HCT116 (cell line): ENCODE measurements around the gene RFWD3. TPM values are rescaled to one million over a fixed set of nuclear protein-coding genes. Genes with fewer than 3 reads are reported as not detected.

ENCODE experiments used
- ATAC-seq: fragments of 200-7000 bp; cut with Tn5 transposase; 2 replicates; pipeline ENCODE4 v1.9.1; 2020; ENCODE audit warnings: mild to moderate bottlenecking, moderate library complexity
- BruUV-seq: library from RNA; stranded (reverse); fragments of 400-500 nt; replicated peaks from 2 replicates; lab custom pipeline; 2021; lab: Mats Ljungman, UMichigan
- CTCF ChIA-PET: fragments of 300-600 bp; sonication (Branson Sonifier 250); formaldehyde crosslinking; loops from one replicate; lab custom pipeline; 2021; ENCODE audit warnings: antibody characterized with exemption; lab: Charles Lee
- POLR2A ChIA-PET: fragments of 300-600, 350-600 bp; sonication (Branson Sonifier 250); formaldehyde crosslinking; loops from one replicate; lab custom pipeline; 2021; ENCODE audit warnings: antibody characterized with exemption; lab: Charles Lee
- RAD21 ChIA-PET, 2 experiments: fragments of 300-600 bp; sonication (Branson Sonifier 250); formaldehyde crosslinking; loops; one replicate each; lab custom pipeline; 2023; ENCODE audit warnings: low total read pairs in 2 of 2; ENCODE audit not compliant: uncharacterized antibody in 2 of 2, unreplicated experiment in 2 of 2, low non-redundant PET in 1 of 2; lab: Charles Lee
- DNase-seq: peaks from one replicate; pipeline ENCODE4 v3.0.0-alpha.2; 2010; ENCODE audit warnings: low read depth, low spot score
- H2AFZ ChIP-seq: fragments of 200-600 bp; shearing (Covaris generic), sonication (generic); 2 replicates; pipeline ENCODE4 v1.6.1; 2017; ENCODE audit warnings: low read depth, mixed run types, mixed read lengths, antibody characterized with exemption, low read length; ENCODE audit not compliant: poor library complexity, severe bottlenecking
- H3K27ac ChIP-seq: 2 replicates; pipeline ENCODE4 v1.5.1; 2012; ENCODE audit warnings: low read depth, low read length
- H3K27me3 ChIP-seq: fragments of 200-600 bp; sonication (generic); 2 replicates; pipeline ENCODE4 v1.6.1; 2016; ENCODE audit warnings: mixed run types, low read length, mixed read lengths; ENCODE audit not compliant: insufficient read depth
- H3K36me3 ChIP-seq, 2 experiments: fragments of 200-500 bp in 1 of 2; fragments of 200-600 bp in 1 of 2; sonication (Bioruptor generic) in 1 of 2; sonication (generic) in 1 of 2; 2 replicates each; pipeline versions ENCODE4 v1.5.1 to v1.6.1; 2014 to 2016; ENCODE audit warnings: low read length in 2 of 2, inconsistent platforms in 1 of 2, mixed read lengths in 1 of 2, mixed run types in 1 of 2; ENCODE audit not compliant: insufficient read depth in 2 of 2, control insufficient read depth in 1 of 2
- H3K4me1 ChIP-seq, 2 experiments: fragments of 200-600 bp in 1 of 2; sonication (generic) in 1 of 2; 2 replicates each; pipeline versions ENCODE4 v1.5.1 to v1.6.1; 2012 to 2017; ENCODE audit warnings: low read length in 2 of 2, inconsistent platforms in 1 of 2, mild to moderate bottlenecking in 1 of 2, mixed read lengths in 1 of 2, mixed run types in 1 of 2, moderate library complexity in 1 of 2; ENCODE audit not compliant: insufficient read depth in 2 of 2, control insufficient read depth in 1 of 2
- H3K4me2 ChIP-seq: fragments of 200-600 bp; sonication (generic); 2 replicates; pipeline ENCODE4 v1.6.1; 2017; ENCODE audit warnings: mixed run types, low read length, mixed read lengths
- H3K4me3 ChIP-seq, 2 experiments: fragments of 200-600 bp in 1 of 2; sonication (generic) in 1 of 2; replicated peaks in 1 of 2; 2 replicates each; pipeline ENCODE4 v1.5.1; 2011 to 2016; ENCODE audit warnings: low read length in 2 of 2, control low read depth in 1 of 2, low read depth in 1 of 2, mild to moderate bottlenecking in 1 of 2, mixed read lengths in 1 of 2, mixed run types in 1 of 2
- H3K79me2 ChIP-seq: fragments of 200-600 bp; sonication (generic); 2 replicates; pipeline ENCODE4 v1.6.1; 2017; ENCODE audit warnings: mild to moderate bottlenecking, mixed run types, low read length, moderate library complexity, mixed read lengths; ENCODE audit not compliant: insufficient read depth
- H3K9ac ChIP-seq: fragments of 200-600 bp; sonication (generic); 2 replicates; pipeline ENCODE4 v1.6.1; 2016; ENCODE audit warnings: low read length, mixed read lengths
- H3K9me2 ChIP-seq: fragments of 200-600 bp; sonication (generic), shearing (Covaris generic); 2 replicates; pipeline ENCODE4 v1.6.1; 2017; ENCODE audit warnings: mixed run types, mild to moderate bottlenecking, moderate library complexity; ENCODE audit not compliant: insufficient read depth
- H3K9me3 ChIP-seq, 2 experiments: fragments of 200-500 bp in 1 of 2; fragments of 200-600 bp in 1 of 2; sonication (Bioruptor generic) in 1 of 2; sonication (generic) in 1 of 2; 2 replicates each; pipeline ENCODE4 v1.6.1; 2014 to 2017; ENCODE audit warnings: low read length in 2 of 2, mixed read lengths in 2 of 2, inconsistent platforms in 1 of 2, low read depth in 1 of 2, mild to moderate bottlenecking in 1 of 2, mixed run types in 1 of 2, moderate library complexity in 1 of 2; ENCODE audit not compliant: control insufficient read depth in 1 of 2, insufficient read depth in 1 of 2
- H4K20me1 ChIP-seq: fragments of 200-600 bp; sonication (generic), shearing (Covaris generic); 2 replicates; pipeline ENCODE4 v1.6.1; 2017; ENCODE audit warnings: mixed run types, mild to moderate bottlenecking, moderate library complexity; ENCODE audit not compliant: insufficient read depth
- ATF3 ChIP-seq: IDR thresholded peaks from 2 replicates; pipeline ENCODE4 v1.6.1; 2012
- CBX3 ChIP-seq: IDR thresholded peaks from 2 replicates; pipeline ENCODE4 v1.6.1; 2012; ENCODE audit warnings: low read depth
- CTCF ChIP-seq, 3 experiments: fragments of 200-600 bp in 1 of 3; sonication (generic) in 1 of 3; IDR thresholded peaks in 2 of 3; conservative IDR thresholded peaks in 1 of 3; 2 replicates each; pipeline ENCODE4 v1.5.1; 2012 to 2017; ENCODE audit warnings: low read depth in 2 of 3, low read length in 2 of 3, antibody characterized with exemption in 1 of 3, borderline replicate concordance in 1 of 3, control low read depth in 1 of 3, mild to moderate bottlenecking in 1 of 3, mixed read lengths in 1 of 3, mixed run types in 1 of 3, moderate library complexity in 1 of 3; ENCODE audit not compliant: insufficient read depth in 1 of 3
- ELF1 ChIP-seq: IDR thresholded peaks from 2 replicates; pipeline ENCODE4 v1.6.1; 2012; ENCODE audit warnings: low read depth, borderline replicate concordance
- EZH2 ChIP-seq: fragments of 200-600 bp; sonication (generic); IDR thresholded peaks from 2 replicates; pipeline ENCODE4 v1.6.1; 2017; ENCODE audit warnings: antibody characterized with exemption, mixed run types
- EZH2phosphoT487 ChIP-seq: fragments of 200-600 bp; IDR thresholded peaks from 2 replicates; pipeline ENCODE4 v1.6.1; 2018; ENCODE audit warnings: antibody characterized with exemption, borderline replicate concordance
- FOSL1 ChIP-seq: IDR thresholded peaks from 2 replicates; pipeline ENCODE4 v1.6.1; 2012; ENCODE audit warnings: low read depth
- JUND ChIP-seq: IDR thresholded peaks from 2 replicates; pipeline ENCODE4 v1.6.1; 2012
- POLR2A ChIP-seq: IDR thresholded peaks from 2 replicates; pipeline ENCODE4 v1.7.0; 2011; ENCODE audit warnings: borderline replicate concordance; ENCODE audit not compliant: insufficient read depth, insufficient read length; ENCODE audit errors: extremely low read depth
- POLR2AphosphoS5 ChIP-seq: IDR thresholded peaks from 2 replicates; pipeline ENCODE4 v1.6.1; 2011; ENCODE audit warnings: mild to moderate bottlenecking, low read depth, low read length, moderate library complexity
- RAD21 ChIP-seq: IDR thresholded peaks from 2 replicates; pipeline ENCODE4 v1.6.1; 2012; ENCODE audit warnings: low read depth, mild to moderate bottlenecking
- REST ChIP-seq: IDR thresholded peaks from 2 replicates; pipeline ENCODE4 v1.6.1; 2012; ENCODE audit warnings: low read depth
- SIN3A ChIP-seq: IDR thresholded peaks from 2 replicates; pipeline ENCODE4 v1.6.1; 2012; ENCODE audit warnings: low read depth
- TCF7L2 ChIP-seq: IDR thresholded peaks from 2 replicates; pipeline ENCODE4 v1.7.0; 2011; ENCODE audit warnings: borderline replicate concordance, inconsistent platforms; ENCODE audit not compliant: insufficient read depth, insufficient read length; ENCODE audit errors: extremely low read depth
- YY1 ChIP-seq: IDR thresholded peaks from 2 replicates; pipeline ENCODE4 v1.6.1; 2011; ENCODE audit warnings: low read length, low read depth, moderate library complexity, mild to moderate bottlenecking; ENCODE audit not compliant: insufficient replicate concordance; ENCODE audit errors: extremely low read depth
- ZFX ChIP-seq: fragments of 450-650 bp; IDR thresholded peaks from 2 replicates; pipeline ENCODE4 v1.6.1; 2017
- ZNF274 ChIP-seq: fragments of 200-500 bp; sonication (Bioruptor generic); IDR thresholded peaks from 2 replicates; pipeline ENCODE4 v1.6.1; 2014; ENCODE audit warnings: mild to moderate bottlenecking, low read depth, low read length, inconsistent platforms
- intact Hi-C: fragments of 100-400 bp; cut with micrococcal nuclease; formaldehyde crosslinking; loops from 2 replicates; pipeline ENCODE4 v1.10.0; 2022
- total RNA-seq: library from RNA; stranded (reverse); gene quantifications from one replicate; pipeline ENCODE4 v1.2.1, GENCODE V29; 2021; ENCODE audit not compliant: unreplicated experiment

RFWD3 gene
- total RNA-seq, 1 experiment from 2014 or later = 83.6 TPM

- no peak for ATAC-seq
- H2AFZ ChIP-seq = no peak overlapping the region
- no peak overlapping the region for H3K4me3 ChIP-seq
- TSS peak; percentile 15 for BruUV-seq
- no peak for TF ChIP-seq FOSL1
- no peak for TF ChIP-seq CBX3
- no peak for TF ChIP-seq CTCF (IDR thresholded peaks at IDR 0.05 in 2 of 3, conservative IDR thresholded peaks at IDR 0.05 in 1 of 3; ENCODE audit: borderline replicate concordance in 1 of 3, insufficient read depth in 1 of 3, low read depth in 2 of 3, low read length in 2 of 3)
- TF ChIP-seq JUND = no peak
- no peak for TF ChIP-seq TCF7L2
- no peak for TF ChIP-seq REST
- TF ChIP-seq ELF1 = no peak
- TF ChIP-seq ZFX = no peak
- no peak for TF ChIP-seq POLR2AphosphoS5
- no peak for TF ChIP-seq YY1
- no peak for TF ChIP-seq EZH2phosphoT487
- TF ChIP-seq SIN3A = no peak
- TF ChIP-seq RAD21 = no peak
- no peak for TF ChIP-seq ATF3
- TF ChIP-seq EZH2 = no peak
- no peak for TF ChIP-seq POLR2A
- no peak for TF ChIP-seq ZNF274
- peaks cover 19% of the 10 kb centered on the region; the same call in 1 of the 2 replicates for H4K20me1 ChIP-seq
- ChIA-PET POLR2A (no interaction called here), CTCF (interaction anchor here (0.7 kb wide), 1 partner anchor 11 kb away, joined by 3 read pairs; no protein-coding TSS in a partner anchor), RAD21 (no interaction called here)
- H3K9ac ChIP-seq = no peak overlapping the region
- DNase-seq = no peak
- H3K4me2 ChIP-seq = no peak overlapping the region
- no peak overlapping the region for H3K27ac ChIP-seq
- H3K79me2 ChIP-seq = peaks cover 99% of the 10 kb centered on the region
- H3K9me3 ChIP-seq = no peaks in the 10 kb centered on the region
- peaks cover 2 to 7% of the 10 kb centered on the region in 2 experiments; a peak in 3 of 4 replicates for H3K4me1 ChIP-seq
- H3K9me2 ChIP-seq = no peaks in the 10 kb centered on the region
- peaks cover 53 to 63% of the 10 kb centered on the region in 2 experiments for H3K36me3 ChIP-seq
- intact Hi-C loops = loop anchor here (10.0 kb wide), 1 partner anchor 345 kb away; no protein-coding TSS in a partner anchor
- no peaks in the 10 kb centered on the region for H3K27me3 ChIP-seq
Observed at GRCh38 chr16:74649839-74650504, 16.7 kb downstream of the RFWD3 start.
